Measurements from ENCODE around the gene CCNE1. TPM values are rescaled to one million over a fixed set of nuclear protein-coding genes. Genes with fewer than 3 reads are reported as not detected.

The CCNE1 gene
- polyA plus RNA-seq, 1 of the 3 experiments (the other 2 are of a cell fraction), result 8.9 TPM

- no peaks in the 10 kb centered on the region for H3K79me2 ChIP-seq (ENCODE audit: insufficient read depth)
- no peaks in the 10 kb centered on the region for H3F3A ChIP-seq (replicated peaks; ENCODE audit: insufficient read depth)
- 0 out of 2 replicates have a peak, but pooled peaks cover 6% of the 10 kb centered on the region for H3K27me3 ChIP-seq (ENCODE audit: insufficient read depth)
- peaks cover 0 to 8% of the 10 kb centered on the region in 2 experiments; a peak in 1 of 4 replicates for H3K4me1 ChIP-seq (ENCODE audit: control insufficient read depth in 1 of 2, insufficient read depth in 2 of 2, low read depth in 1 of 2, low read length in 1 of 2)
- H3K9ac ChIP-seq, result no peak overlapping the region
- no peak overlapping the region for H2AFZ ChIP-seq (ENCODE audit: low read depth)
- H3K27ac ChIP-seq (ENCODE audit: low read depth in 2 of 2, low read length in 1 of 2), result no peak overlapping the region
- no peaks in the 10 kb centered on the region for H3K9me3 ChIP-seq
- no peaks in the 10 kb centered on the region for H3K36me3 ChIP-seq (replicated peaks in 1 of 2; ENCODE audit: control insufficient read depth in 1 of 2, insufficient read depth in 2 of 2, low read length in 1 of 2)
- H4K20me1 ChIP-seq (ENCODE audit: insufficient read depth), result no peaks in the 10 kb centered on the region
- CTCF ChIA-PET, result interaction anchor here (1.1 to 1.2 kb wide), 2 partner anchors 36 to 122 kb away, joined by 3 read pairs; no protein-coding TSS in a partner anchor
- no peak overlapping the region for H3K4me2 ChIP-seq
- no peaks in the 10 kb centered on the region for H3K9me2 ChIP-seq
- 78% methylated on average over 9 of the region's 9 CpGs for WGBS (ENCODE audit: low lambda C conversion rate)
- DNase-seq, result no peak
- H3K4me3 ChIP-seq (ENCODE audit: low read depth in 2 of 2, low read length in 1 of 2), result no peak overlapping the region
- no peak for TF ChIP-seq EZH2phosphoT487 (IDR thresholded peaks at IDR 0.05; ENCODE audit: borderline replicate concordance, low read depth)
- POLR2A ChIA-PET, result interaction anchor here (0.5 kb wide), 1 partner anchor 215 kb away, joined by 3 read pairs; no protein-coding TSS in a partner anchor
These were observed 26.2 kb downstream of the CCNE1 start for GRCh38 chr19:29837996-29838395.

- Histone ChIP-seq H3K27ac (ENCODE audit: low read depth in 2 of 2, low read length in 1 of 2) (no peak overlapping the region), H4K20me1 (ENCODE audit: insufficient read depth) (no peaks in the 10 kb centered on the region), H3K36me3 (replicated peaks in 1 of 2; ENCODE audit: control insufficient read depth in 1 of 2, insufficient read depth in 2 of 2, low read length in 1 of 2) (no peaks in the 10 kb centered on the region), H3K9me2 (no peaks in the 10 kb centered on the region), H3K4me1 (ENCODE audit: control insufficient read depth in 1 of 2, insufficient read depth in 2 of 2, low read depth in 1 of 2, low read length in 1 of 2) (peaks cover 0 to 11% of the 10 kb centered on the region in 2 experiments; a peak in 1 of 4 replicates), H3K4me3 (ENCODE audit: low read depth in 2 of 2, low read length in 1 of 2) (no peak overlapping the region), H3K27me3 (ENCODE audit: insufficient read depth) (0 out of 2 replicates have a peak, but pooled peaks cover 6% of the 10 kb centered on the region), H3K9me3 (no peaks in the 10 kb centered on the region), H3K79me2 (ENCODE audit: insufficient read depth) (no peaks in the 10 kb centered on the region), H3F3A (replicated peaks; ENCODE audit: insufficient read depth) (no peaks in the 10 kb centered on the region), H3K4me2 (no peak overlapping the region), H3K9ac (no peak overlapping the region), H2AFZ (ENCODE audit: low read depth) (no peak overlapping the region)
- no peak for DNase-seq
- CTCF ChIA-PET, result interaction anchor here (2.6 kb wide), 1 partner anchor 17 kb away, joined by 11 read pairs; no protein-coding TSS in a partner anchor
- TF ChIP-seq, protein P1, sequence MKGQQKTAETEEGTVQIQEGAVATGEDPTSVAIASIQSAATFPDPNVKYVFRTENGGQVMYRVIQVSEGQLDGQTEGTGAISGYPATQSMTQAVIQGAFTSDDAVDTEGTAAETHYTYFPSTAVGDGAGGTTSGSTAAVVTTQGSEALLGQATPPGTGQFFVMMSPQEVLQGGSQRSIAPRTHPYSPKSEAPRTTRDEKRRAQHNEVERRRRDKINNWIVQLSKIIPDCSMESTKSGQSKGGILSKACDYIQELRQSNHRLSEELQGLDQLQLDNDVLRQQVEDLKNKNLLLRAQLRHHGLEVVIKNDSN (IDR thresholded peaks at IDR 0.05; ENCODE audit: borderline replicate concordance, low read depth), result no peak
- 77% methylated on average over 22 of the region's 22 CpGs for WGBS (ENCODE audit: low lambda C conversion rate)
- POLR2A ChIA-PET, result no interaction called here
These were observed 28.5 kb downstream of the CCNE1 start for GRCh38 chr19:29840066-29840950.

DNA sequence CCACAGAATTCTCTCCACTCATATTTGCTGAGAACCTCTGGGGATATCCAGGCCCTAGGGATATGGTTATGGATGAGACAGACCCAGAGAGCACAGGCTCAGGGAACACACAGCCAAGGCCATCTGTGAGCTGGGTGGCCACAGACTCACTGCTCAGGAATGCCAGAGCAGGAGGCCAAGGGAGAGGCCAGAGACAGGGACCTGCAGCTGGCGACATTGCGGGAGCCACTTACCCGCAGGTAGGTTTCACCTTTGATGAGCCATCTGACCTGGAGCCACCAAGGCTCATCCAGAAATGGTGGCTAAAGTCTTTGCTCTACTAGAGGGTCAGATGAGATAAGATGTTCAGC, 29.4 kb downstream of the CCNE1 start:
- CTCF ChIA-PET, result interaction anchor here (2.6 kb wide), 1 partner anchor 17 kb away, joined by 11 read pairs; no protein-coding TSS in a partner anchor
- no peak for DNase-seq

More for the DNA sequence above, 29.4 kb downstream of the CCNE1 start:
- POLR2A ChIA-PET, result no interaction called here
- H3K9me2 ChIP-seq, result no peaks in the 10 kb centered on the region
- no peak overlapping the region for H3K9ac ChIP-seq
- no peak overlapping the region for H3K27ac ChIP-seq (ENCODE audit: low read depth in 2 of 2, low read length in 1 of 2)
- 0 out of 2 replicates have a peak, but pooled peaks cover 6% of the 10 kb centered on the region for H3K27me3 ChIP-seq (ENCODE audit: insufficient read depth)
- H2AFZ ChIP-seq (ENCODE audit: low read depth), result no peak overlapping the region
- peaks cover 7% of the 10 kb centered on the region for H3F3A ChIP-seq (replicated peaks; ENCODE audit: insufficient read depth)
- H3K36me3 ChIP-seq (replicated peaks in 1 of 2; ENCODE audit: control insufficient read depth in 1 of 2, insufficient read depth in 2 of 2, low read length in 1 of 2), result no peaks in the 10 kb centered on the region
- H3K9me3 ChIP-seq, result no peaks in the 10 kb centered on the region
- H3K4me3 ChIP-seq (ENCODE audit: low read depth in 2 of 2, low read length in 1 of 2), result no peak overlapping the region
- TF ChIP-seq, protein P2, sequence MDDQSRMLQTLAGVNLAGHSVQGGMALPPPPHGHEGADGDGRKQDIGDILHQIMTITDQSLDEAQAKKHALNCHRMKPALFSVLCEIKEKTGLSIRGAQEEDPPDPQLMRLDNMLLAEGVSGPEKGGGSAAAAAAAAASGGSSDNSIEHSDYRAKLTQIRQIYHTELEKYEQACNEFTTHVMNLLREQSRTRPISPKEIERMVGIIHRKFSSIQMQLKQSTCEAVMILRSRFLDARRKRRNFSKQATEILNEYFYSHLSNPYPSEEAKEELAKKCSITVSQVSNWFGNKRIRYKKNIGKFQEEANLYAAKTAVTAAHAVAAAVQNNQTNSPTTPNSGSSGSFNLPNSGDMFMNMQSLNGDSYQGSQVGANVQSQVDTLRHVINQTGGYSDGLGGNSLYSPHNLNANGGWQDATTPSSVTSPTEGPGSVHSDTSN (IDR thresholded peaks at IDR 0.05), result no peak
- no peak for TF ChIP-seq RXRA (IDR thresholded peaks at IDR 0.05; ENCODE audit: borderline replicate concordance, low read depth)
- H3K79me2 ChIP-seq (ENCODE audit: insufficient read depth), result no peaks in the 10 kb centered on the region
- no peak overlapping the region for H3K4me2 ChIP-seq
- WGBS (ENCODE audit: low lambda C conversion rate), result 64% methylated on average over 3 of the region's 3 CpGs
- peaks cover 0 to 11% of the 10 kb centered on the region in 2 experiments; a peak in 1 of 4 replicates for H3K4me1 ChIP-seq (ENCODE audit: control insufficient read depth in 1 of 2, insufficient read depth in 2 of 2, low read depth in 1 of 2, low read length in 1 of 2)
- no peaks in the 10 kb centered on the region for H4K20me1 ChIP-seq (ENCODE audit: insufficient read depth)
